Loucy (cell line): ENCODE measurements around the gene PTPRA.

Experiments
- CTCF ChIP-seq: fragments of 200-600 bp; sonication (generic); conservative IDR thresholded peaks from 2 replicates; pipeline ENCODE4 v1.5.1; 2014; ENCODE audit warnings: mild to moderate bottlenecking, antibody characterized with exemption, low read length
- EZH2phosphoT487 ChIP-seq: fragments of 200-600 bp; IDR thresholded peaks from 2 replicates; pipeline ENCODE4 v1.6.1; 2018; ENCODE audit warnings: antibody characterized with exemption, mild to moderate bottlenecking, moderate library complexity, borderline replicate concordance

GRCh38 chr20:2858591-2858990 lies 14.7 kb upstream of the PTPRA start:
- TF ChIP-seq CTCF (no peak), EZH2phosphoT487 (no peak)
